ENCODE results near the gene SACM1L.

SACM1L gene, protein sequence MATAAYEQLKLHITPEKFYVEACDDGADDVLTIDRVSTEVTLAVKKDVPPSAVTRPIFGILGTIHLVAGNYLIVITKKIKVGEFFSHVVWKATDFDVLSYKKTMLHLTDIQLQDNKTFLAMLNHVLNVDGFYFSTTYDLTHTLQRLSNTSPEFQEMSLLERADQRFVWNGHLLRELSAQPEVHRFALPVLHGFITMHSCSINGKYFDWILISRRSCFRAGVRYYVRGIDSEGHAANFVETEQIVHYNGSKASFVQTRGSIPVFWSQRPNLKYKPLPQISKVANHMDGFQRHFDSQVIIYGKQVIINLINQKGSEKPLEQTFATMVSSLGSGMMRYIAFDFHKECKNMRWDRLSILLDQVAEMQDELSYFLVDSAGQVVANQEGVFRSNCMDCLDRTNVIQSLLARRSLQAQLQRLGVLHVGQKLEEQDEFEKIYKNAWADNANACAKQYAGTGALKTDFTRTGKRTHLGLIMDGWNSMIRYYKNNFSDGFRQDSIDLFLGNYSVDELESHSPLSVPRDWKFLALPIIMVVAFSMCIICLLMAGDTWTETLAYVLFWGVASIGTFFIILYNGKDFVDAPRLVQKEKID

DNA sequence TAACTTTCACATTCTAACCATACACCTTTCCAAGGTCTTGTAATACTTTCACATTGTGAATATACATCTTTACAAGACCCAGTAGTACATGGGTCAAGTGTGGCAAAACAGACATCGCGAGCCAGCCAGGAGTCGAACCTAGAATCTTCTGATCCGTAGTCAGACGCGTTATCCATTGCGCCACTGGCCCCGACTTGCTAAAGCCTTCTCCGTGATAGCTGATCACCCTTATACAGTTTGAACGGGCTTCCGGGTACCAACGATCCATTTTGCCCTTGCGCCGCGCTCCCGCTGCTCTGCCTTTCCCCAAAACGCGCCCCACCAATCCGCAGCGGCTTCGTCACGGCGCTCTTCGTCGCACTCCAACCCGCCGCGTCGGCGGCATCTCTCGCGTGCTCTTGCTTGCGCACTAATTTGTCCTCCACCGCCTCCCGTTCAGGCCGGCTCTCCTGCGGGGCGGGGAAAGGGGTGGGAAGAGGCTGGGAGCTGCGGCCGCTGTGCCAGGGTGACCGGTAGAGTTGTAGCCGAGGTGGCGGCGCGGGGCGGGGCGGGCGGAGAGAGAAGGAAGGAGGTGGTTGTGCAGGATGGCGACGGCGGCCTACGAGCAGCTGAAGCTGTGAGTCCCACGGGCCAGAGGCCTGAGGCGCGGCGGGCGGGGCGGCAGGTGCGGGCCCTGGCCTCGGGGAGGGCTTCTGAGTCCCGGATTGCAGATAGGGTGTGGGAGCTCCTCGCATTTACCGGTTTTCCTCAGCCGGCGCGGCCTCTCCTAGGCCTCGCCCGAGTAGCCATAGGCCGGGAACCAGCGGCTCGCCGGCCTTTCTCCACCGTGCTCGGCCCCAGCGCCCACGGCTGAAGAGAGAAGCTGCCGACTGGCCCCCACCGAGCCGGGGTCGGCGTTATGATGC is at the start of gene SACM1L:
Gene SACM1L (plus strand): TSS at position 515 of the 905 bp plus-strand sequence. CDS start 70 bp downstream, at position 585.
- peak; percentile 99 for DNase-seq (ENCODE audit: low read depth, low spot score)
- TF ChIP-seq, protein P1, sequence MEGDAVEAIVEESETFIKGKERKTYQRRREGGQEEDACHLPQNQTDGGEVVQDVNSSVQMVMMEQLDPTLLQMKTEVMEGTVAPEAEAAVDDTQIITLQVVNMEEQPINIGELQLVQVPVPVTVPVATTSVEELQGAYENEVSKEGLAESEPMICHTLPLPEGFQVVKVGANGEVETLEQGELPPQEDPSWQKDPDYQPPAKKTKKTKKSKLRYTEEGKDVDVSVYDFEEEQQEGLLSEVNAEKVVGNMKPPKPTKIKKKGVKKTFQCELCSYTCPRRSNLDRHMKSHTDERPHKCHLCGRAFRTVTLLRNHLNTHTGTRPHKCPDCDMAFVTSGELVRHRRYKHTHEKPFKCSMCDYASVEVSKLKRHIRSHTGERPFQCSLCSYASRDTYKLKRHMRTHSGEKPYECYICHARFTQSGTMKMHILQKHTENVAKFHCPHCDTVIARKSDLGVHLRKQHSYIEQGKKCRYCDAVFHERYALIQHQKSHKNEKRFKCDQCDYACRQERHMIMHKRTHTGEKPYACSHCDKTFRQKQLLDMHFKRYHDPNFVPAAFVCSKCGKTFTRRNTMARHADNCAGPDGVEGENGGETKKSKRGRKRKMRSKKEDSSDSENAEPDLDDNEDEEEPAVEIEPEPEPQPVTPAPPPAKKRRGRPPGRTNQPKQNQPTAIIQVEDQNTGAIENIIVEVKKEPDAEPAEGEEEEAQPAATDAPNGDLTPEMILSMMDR (IDR thresholded peaks at IDR 0.05; ENCODE audit: low read depth, low read length): no peak
- in situ Hi-C loops (cut with HindIII; ENCODE audit: low sequenced_read_pairs): no loop called here
- H3K4me3 ChIP-seq (ENCODE audit: low read depth, low read length): peak within 1 kb of the TSS; percentile 61

DNA sequence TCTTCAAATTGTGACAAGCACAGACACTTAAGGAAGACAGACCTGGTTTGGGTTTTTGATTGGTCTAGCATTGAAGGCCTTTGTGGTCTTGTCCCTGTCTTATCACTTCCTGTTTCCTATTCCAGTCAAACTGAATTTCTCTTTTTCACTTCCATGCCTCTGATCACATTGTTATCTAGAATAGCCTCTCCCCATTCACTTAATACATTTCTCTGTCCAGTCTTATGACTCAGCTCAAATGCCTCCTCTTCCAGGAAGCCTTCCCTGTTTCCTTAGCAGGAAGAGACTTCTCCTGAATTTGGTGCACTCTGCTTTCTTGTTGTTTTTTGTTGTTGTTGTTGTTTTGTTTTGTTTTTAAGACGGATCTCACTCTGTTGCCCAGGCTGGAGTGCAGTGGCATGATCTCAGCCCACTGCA is 49.1 kb upstream of the SACM1L start:
- in situ Hi-C loops (cut with HindIII; ENCODE audit: low sequenced_read_pairs): no loop called here
- no peak for DNase-seq (ENCODE audit: low read depth, low spot score)
- no peak overlapping the region for H3K4me3 ChIP-seq (ENCODE audit: low read depth, low read length)
- TF ChIP-seq, protein P1 (IDR thresholded peaks at IDR 0.05; ENCODE audit: low read depth, low read length): no peak

DNA sequence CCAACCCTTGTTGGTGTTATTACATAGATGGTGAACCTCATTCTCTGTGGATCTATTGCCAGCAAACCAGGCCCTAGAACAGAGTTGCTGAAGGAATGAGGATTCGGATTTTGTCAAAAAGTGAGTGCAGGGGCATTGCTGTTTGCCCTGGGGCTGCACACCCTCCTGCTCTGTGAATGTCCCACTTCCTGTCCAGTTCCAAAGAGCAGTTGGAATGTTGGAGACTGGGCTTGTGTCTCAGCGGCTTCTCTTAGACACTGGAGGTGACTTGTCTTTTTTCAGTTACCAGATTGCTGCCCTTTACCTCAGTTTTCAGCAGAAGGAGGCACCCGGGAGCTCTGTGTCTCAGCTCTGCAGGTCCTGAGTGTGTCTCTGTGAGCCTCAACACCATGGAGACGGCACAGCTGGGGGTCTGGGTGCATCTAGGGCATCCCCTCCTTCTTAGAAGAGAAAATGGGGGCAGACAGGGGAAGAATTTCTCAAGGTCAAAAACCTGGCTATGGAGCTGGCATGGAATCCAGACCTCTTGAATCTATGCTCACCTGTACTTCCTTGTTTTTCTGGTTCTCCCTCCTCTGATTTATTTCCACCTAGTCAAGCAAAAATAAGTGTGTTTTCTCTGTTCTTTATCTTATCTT is 48.4 kb upstream of the SACM1L start:
- in situ Hi-C loops (cut with HindIII; ENCODE audit: low sequenced_read_pairs): no loop called here
- TF ChIP-seq, protein P1 (IDR thresholded peaks at IDR 0.05; ENCODE audit: low read depth, low read length): no peak
- no peak for DNase-seq (ENCODE audit: low read depth, low spot score)
- H3K4me3 ChIP-seq (ENCODE audit: low read depth, low read length): no peak overlapping the region

DNA sequence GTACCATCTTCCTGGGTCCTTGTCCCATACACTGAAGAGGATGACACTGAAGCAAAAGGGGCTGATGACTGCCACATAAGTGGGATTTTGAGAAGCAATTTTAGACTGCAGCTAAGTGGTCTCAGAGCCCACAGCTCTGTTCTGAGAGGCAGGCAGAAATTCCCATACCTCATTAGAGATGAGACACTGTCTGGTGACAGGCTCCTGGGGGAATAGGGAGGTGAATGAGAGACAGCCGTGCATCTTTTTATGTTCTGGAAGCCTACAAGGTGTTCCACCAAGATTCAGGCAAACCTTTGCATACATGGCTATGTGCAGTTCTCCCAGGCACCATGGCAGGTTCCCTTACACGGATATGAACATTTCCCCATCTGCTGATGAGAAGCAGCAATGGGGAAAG is 47.4 kb upstream of the SACM1L start:
- TF ChIP-seq, protein P1 (IDR thresholded peaks at IDR 0.05; ENCODE audit: low read depth, low read length): no peak
- H3K4me3 ChIP-seq (ENCODE audit: low read depth, low read length): no peak overlapping the region
- in situ Hi-C loops (cut with HindIII; ENCODE audit: low sequenced_read_pairs): no loop called here
- no peak for DNase-seq (ENCODE audit: low read depth, low spot score)

DNA sequence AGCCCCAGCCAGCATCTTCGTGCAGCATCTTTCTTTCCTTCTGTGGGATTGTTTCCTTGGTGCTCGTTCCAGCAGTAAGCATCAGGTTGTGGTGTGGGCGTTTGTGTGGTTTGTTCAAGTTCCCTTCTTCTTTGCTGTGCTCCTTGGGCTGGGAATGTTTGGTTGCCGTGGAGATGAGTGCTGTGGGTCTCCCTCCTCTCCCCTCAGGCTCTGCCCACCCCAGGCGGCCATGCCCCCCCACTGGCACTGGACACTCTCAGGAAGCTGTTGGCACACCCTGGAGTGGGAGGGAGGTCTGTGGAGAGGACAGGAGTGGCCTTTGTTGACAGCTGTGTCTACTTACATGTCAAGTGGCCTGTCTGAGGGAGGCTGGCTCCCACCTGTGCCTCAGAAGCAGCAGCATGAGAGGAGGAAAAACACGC is 46.5 kb upstream of the SACM1L start:
- in situ Hi-C loops (cut with HindIII; ENCODE audit: low sequenced_read_pairs): no loop called here
- peak; percentile 86 for DNase-seq (ENCODE audit: low read depth, low spot score)
- TF ChIP-seq, protein P1 (IDR thresholded peaks at IDR 0.05; ENCODE audit: low read depth, low read length): no peak
- no peak overlapping the region for H3K4me3 ChIP-seq (ENCODE audit: low read depth, low read length)

Measured in astrocyte of the spinal cord (primary cell).